ENCODE results near the gene ANTXR1. TPM values are rescaled to one million over a fixed set of nuclear protein-coding genes. Genes with fewer than 3 reads are reported as not detected.

The ANTXR1 gene
- total and polyA plus RNA-seq, 2 donors from 2014 or later, result 7.0 to 42.6 TPM

DNA sequence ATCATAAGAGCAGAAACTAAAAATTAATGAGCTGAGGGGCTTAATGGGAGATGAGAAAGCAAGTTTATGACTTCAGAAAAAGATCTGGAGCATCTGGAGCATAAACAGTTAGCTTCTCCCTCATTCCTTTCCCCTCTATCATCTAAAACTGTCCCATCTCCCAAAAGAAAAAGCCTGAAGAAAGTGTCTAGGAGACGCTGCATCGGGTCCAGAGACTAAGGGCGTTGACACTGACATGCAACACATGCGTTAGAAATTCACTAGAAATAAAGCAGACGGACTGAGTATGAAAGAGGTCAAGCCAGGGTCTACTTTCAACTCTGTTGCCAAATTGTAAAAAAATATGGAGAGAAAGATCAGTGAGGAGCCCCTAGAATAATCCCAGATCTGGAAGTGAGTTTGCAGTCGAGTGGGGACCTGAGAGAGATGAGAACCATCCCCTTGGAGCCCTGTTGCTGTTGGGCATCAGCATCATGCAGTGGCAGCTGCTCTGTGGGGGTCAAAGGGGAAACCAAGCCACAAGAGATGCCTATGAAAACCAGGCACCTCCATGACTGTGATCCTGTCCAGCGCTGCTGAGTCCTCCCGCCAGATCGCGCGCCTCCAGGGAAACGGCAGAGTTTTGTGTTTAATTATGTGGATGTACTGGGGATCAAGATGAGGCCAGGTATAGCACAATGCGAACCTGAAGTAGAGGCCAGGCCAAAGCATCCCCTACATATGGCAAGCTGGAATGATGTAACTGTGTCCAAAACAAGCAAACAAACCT lies 13.9 kb downstream of the ANTXR1 start:
- Histone ChIP-seq H3K36me3 (ENCODE audit: control insufficient read depth in 2 of 3, insufficient read depth in 3 of 3, low read length in 3 of 3) (no peaks in the 10 kb centered on the region), H3K9me3 (ENCODE audit: control insufficient read depth in 2 of 3, insufficient read depth in 1 of 3, low read length in 3 of 3) (peaks cover 0 to 2% (median 0%) of the 10 kb centered on the region in 3 donors), H3K27me3 (ENCODE audit: control insufficient read depth, insufficient read depth, low read length) (no peaks in the 10 kb centered on the region), H3K9ac (ENCODE audit: low read length in 3 of 3) (no peak overlapping the region), H3K27ac (ENCODE audit: low read depth in 2 of 2, low read length in 2 of 2) (no peak overlapping the region), H3K4me1 (ENCODE audit: control insufficient read depth in 2 of 3, insufficient read depth in 2 of 3, low read depth in 1 of 3, low read length in 3 of 3) (peaks cover 0 to 2% (median 0%) of the 10 kb centered on the region in 3 donors), H3K4me3 (ENCODE audit: low read length in 3 of 3) (no peak overlapping the region)
- TF ChIP-seq, protein P1, sequence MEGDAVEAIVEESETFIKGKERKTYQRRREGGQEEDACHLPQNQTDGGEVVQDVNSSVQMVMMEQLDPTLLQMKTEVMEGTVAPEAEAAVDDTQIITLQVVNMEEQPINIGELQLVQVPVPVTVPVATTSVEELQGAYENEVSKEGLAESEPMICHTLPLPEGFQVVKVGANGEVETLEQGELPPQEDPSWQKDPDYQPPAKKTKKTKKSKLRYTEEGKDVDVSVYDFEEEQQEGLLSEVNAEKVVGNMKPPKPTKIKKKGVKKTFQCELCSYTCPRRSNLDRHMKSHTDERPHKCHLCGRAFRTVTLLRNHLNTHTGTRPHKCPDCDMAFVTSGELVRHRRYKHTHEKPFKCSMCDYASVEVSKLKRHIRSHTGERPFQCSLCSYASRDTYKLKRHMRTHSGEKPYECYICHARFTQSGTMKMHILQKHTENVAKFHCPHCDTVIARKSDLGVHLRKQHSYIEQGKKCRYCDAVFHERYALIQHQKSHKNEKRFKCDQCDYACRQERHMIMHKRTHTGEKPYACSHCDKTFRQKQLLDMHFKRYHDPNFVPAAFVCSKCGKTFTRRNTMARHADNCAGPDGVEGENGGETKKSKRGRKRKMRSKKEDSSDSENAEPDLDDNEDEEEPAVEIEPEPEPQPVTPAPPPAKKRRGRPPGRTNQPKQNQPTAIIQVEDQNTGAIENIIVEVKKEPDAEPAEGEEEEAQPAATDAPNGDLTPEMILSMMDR (IDR thresholded peaks at IDR 0.05; ENCODE audit: borderline replicate concordance, extremely low read depth, insufficient read depth), result no peak
- FAIRE-seq (no peak), DNase-seq (peak in 2 of 5 donors; percentile 43 to 77)
- intact Hi-C loops (cut with DNase I), result no loop called here

DNA sequence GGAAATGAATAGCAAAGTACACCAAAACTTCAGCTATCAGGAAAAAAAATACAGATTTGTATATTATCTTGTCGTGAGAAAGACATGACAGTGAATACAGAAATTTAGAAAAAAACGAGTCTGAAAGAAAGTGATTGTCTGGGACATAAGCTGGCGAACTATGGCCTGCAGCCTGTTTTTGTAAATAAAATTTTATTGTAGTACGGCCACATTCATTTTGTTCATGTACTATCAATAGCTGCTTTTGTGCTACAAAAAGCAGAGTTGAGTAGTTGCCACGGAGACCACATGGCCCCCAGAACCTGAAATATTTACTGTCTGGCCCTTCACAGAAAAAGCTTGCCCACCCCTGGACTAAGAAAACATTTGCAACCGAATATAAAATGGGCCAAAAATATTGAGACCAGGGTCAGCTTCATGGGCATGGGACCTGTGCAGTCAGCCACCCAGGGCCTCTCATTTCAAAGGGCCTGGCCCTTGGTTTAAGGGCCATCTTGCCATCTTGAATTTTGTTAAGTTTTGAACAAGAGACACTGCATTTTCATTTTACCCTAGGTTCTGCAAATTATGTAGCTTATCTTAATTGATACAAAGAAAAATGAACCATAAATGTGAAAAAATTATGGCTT lies 17.9 kb downstream of the ANTXR1 start:
- no peak overlapping the region for H3K27ac ChIP-seq (ENCODE audit: low read depth in 2 of 2, low read length in 2 of 2)
- intact Hi-C loops (cut with DNase I), result no loop called here
- H3K36me3 ChIP-seq (ENCODE audit: control insufficient read depth in 2 of 3, insufficient read depth in 3 of 3, low read length in 3 of 3), result no peaks in the 10 kb centered on the region
- peaks cover 0 to 2% (median 0%) of the 10 kb centered on the region in 3 donors for H3K4me1 ChIP-seq (ENCODE audit: control insufficient read depth in 2 of 3, insufficient read depth in 2 of 3, low read depth in 1 of 3, low read length in 3 of 3)
- TF ChIP-seq, protein P1 (IDR thresholded peaks at IDR 0.05; ENCODE audit: borderline replicate concordance, extremely low read depth, insufficient read depth), result no peak
- no peak overlapping the region for H3K4me3 ChIP-seq (ENCODE audit: low read length in 3 of 3)
- H3K9ac ChIP-seq (ENCODE audit: low read length in 3 of 3), result no peak overlapping the region
- no peak for DNase-seq
- no peaks in the 10 kb centered on the region for H3K9me3 ChIP-seq (ENCODE audit: control insufficient read depth in 2 of 3, insufficient read depth in 1 of 3, low read length in 3 of 3)
- no peak for FAIRE-seq
- no peaks in the 10 kb centered on the region for H3K27me3 ChIP-seq (ENCODE audit: control insufficient read depth, insufficient read depth, low read length)

DNA sequence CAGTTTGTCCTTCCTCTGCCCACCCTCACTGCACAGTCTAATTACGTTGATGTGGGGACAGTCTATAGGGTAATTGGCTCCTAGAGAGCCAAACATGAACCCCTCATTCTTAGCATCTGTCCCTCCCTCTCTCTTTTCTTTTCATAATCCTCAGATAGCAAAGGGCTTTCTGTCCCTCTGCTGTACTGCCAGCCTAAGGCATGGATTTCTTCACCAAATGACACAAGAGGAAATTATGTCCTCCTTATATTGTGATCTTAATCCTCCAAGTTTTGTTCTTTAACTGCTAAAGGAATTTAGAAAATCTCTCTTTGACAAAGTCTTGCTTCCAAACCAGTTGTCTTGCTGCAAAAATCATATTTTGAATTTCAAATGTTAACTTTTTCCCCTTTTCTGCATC lies 18.5 kb downstream of the ANTXR1 start:
- no peaks in the 10 kb centered on the region for H3K36me3 ChIP-seq (ENCODE audit: control insufficient read depth in 2 of 3, insufficient read depth in 3 of 3, low read length in 3 of 3)
- intact Hi-C loops (cut with DNase I), result no loop called here
- H3K27ac ChIP-seq (ENCODE audit: low read depth in 2 of 2, low read length in 2 of 2), result no peak overlapping the region
- FAIRE-seq (no peak), DNase-seq (no peak)
- no peaks in the 10 kb centered on the region for H3K4me1 ChIP-seq (ENCODE audit: control insufficient read depth in 2 of 3, insufficient read depth in 2 of 3, low read depth in 1 of 3, low read length in 3 of 3)
- TF ChIP-seq, protein P1 (IDR thresholded peaks at IDR 0.05; ENCODE audit: borderline replicate concordance, extremely low read depth, insufficient read depth), result no peak
- no peaks in the 10 kb centered on the region for H3K27me3 ChIP-seq (ENCODE audit: control insufficient read depth, insufficient read depth, low read length)
- H3K9me3 ChIP-seq (ENCODE audit: control insufficient read depth in 2 of 3, insufficient read depth in 1 of 3, low read length in 3 of 3), result no peaks in the 10 kb centered on the region
- no peak overlapping the region for H3K4me3 ChIP-seq (ENCODE audit: low read length in 3 of 3)
- H3K9ac ChIP-seq (ENCODE audit: low read length in 3 of 3), result no peak overlapping the region
